Omental fat pad (tissue), 4 donors: ENCODE measurements around the gene SLC4A5. TPM values are rescaled to one million over a fixed set of nuclear protein-coding genes. Genes with fewer than 3 reads are reported as not detected.
A peak's percentile ranks its signal among the peaks of the same experiment; 100 is the strongest.
"Not testable (repeated sequence)": the region's sequence is repeated elsewhere in the genome, so short reads cannot be mapped to it uniquely, and the experiment has no call there.

Source experiments
- ATAC-seq: fragments of 150-250 bp; one replicate; pipeline ENCODE4 v1.9.1; 2016; ENCODE audit warnings: mild to moderate bottlenecking, moderate library complexity; ENCODE audit not compliant: low FRiP score
- DNase-seq: peaks from one replicate; pipeline ENCODE4 v3.0.0-alpha.2; 2019; ENCODE audit warnings: low spot score
- CTCF ChIP-seq, 3 donors: fragments of 450-650 bp; IDR thresholded peaks; one replicate each; pipeline ENCODE4 v1.5.1; 2016 to 2017; ENCODE audit warnings: antibody characterized with exemption in 3 of 3, mild to moderate bottlenecking in 3 of 3, moderate library complexity in 2 of 3
- total RNA-seq, 4 donors: library from RNA; depleted of rRNA; stranded (reverse); fragments of >200 nt; gene quantifications; one replicate each; pipeline ENCODE4 v1.1.0, GENCODE V29; 2016

SLC4A5 gene
- total RNA-seq, 4 donors from 2014 or later: 1.2 to 3.0 (median 1.6) TPM

- no peak for DNase-seq
- no peak for TF ChIP-seq CTCF (IDR thresholded peaks at IDR 0.05)
- no peak for ATAC-seq
Observed at GRCh38 chr2:74232426-74232825, 110.8 kb downstream of the SLC4A5 start.

DNA sequence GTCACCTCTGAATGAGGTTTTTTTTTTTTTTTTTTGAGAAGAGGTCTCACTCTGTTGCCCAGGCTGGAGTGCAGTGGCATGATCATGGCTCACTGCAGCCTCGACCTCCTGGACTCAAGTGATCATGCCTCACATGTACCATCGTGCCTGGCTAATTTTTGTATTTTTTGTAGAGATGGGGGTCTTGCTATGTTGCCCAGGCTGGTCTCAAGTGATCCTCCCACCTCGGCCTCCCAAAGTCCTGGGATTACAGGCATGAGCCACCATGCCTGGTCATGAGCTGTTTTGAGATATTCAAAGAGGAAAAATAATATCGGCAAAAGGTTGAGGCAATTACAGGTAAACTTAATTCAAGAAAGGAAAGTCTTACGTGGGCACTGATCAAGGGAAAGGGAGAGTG lies 113.4 kb downstream of the SLC4A5 start:
- DNase-seq, ATAC-seq: not testable (repeated sequence)

DNA sequence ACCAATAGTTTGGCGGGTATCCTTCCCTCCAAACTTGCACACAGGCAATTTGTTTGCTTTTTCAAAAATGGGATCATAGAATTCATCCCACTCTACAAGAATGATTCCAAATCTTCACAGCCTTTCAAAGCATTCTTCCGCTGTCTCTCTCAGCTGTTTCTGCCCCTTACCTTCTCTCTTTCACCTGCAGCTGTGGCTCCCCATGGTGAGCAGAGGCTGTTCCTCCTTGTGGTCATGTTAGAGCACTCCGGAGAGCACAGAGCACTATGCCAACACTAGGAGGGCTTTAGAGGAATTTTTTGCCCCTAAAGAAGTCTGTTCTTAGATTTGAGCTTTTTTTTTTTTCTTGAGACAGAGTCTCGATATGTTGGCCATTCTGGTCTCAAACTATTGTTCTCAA lies 114.4 kb downstream of the SLC4A5 start:
- no peak for ATAC-seq
- TF ChIP-seq CTCF (IDR thresholded peaks at IDR 0.05): no peak

DNA sequence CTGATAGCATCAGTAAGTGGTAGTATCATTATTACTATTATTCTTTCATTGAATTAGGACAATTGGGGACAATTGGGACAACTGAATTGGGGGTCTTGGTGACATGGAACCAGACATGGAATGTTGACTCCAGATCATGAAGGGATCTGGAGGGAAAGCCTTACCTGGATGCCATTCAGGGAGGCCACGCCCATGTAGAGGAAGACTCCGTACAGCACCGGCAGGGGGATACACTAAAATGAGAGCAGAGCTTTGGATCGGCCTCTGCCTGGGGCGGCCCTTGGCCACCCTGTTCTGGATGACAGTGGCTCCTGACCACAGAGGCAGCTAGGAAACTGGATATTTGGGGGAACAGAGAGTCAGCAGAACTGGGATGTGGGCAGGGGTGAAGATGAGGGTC lies 115.6 kb downstream of the SLC4A5 start:
- DNase-seq (no peak), ATAC-seq (no peak)
- no peak for TF ChIP-seq CTCF (IDR thresholded peaks at IDR 0.05)

More for the DNA sequence above, 114.4 kb downstream of the SLC4A5 start:
- no peak for DNase-seq

- no peak for DNase-seq
- peak; percentile 49 for ATAC-seq
- no peak for TF ChIP-seq CTCF (IDR thresholded peaks at IDR 0.05)
Observed at GRCh38 chr2:74226648-74227213, 116.5 kb downstream of the SLC4A5 start.

DNA sequence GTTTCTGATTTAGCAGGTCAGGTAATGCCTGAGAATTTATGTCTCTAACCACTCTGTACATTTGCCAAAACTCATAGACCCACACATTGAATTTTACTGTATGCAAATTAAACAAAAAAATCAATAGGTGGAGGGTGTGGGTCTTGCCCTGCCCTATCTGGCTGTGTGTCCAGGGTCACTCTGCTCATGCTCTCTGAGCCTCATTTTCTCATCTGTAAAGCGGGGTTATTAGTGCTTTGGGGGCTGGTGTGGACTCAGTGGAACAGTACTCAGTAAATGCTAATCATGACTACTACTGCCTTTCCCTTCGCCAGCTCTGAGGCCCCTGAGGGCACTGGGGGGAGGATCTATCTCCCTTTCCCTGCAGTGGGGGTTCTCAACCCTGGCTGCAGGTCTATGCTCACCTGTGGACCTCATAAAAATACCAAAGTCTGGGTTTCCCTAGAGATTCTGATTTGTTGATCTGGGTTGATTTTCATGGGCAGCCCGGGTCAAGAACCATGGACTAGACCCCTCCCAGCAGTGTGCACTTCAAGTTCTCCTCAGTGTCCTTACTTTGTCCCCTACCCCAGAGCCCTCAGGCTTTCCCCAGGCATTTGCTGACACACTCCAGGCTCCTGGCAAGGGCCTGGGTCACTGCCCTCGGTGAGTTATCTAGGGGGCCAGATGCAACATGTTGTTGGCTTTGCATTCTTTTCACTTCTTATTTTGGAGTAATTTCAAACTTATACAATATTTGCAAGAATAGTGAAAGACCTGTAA lies 117.3 kb downstream of the SLC4A5 start:
- no peak for ATAC-seq
- no peak for DNase-seq
- TF ChIP-seq CTCF (IDR thresholded peaks at IDR 0.05): no peak

DNA sequence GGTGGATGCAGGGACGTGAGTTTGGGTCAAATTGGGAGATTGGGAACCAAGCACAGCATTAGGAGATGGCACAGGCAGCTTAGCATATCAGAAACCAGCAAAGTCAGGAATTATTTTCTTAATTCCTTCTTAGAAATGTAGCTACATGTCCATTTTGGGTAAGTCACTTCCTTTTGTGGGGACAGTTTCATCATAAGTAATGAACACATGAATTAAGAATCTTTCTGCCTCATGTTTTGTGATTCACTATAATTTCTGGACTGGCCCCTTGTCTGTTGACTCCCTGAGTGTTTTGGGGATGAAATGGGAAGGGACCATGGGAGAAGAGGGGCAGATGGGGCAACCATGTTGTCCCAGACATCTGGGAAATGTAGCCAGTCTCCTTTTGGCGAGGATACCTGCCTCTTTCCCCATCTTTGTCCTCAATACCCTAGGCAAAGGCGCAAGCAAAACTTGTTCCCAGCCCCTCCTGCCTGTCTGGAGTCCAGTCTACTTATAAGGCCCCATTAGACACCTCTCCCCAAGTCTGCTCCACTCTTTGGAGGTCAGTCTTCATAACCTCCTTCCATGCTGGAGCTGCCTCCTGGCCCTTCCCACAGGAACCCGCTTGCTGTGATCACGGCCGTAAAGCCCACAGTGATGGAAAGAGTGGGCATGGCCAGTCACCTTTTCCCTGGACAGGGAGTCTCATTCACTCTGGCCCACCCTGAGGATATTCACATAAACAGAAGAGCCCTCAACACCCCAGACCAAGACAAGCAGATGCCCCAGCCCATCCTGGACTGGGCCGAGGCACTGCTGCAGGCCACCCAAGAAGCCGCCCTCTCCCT lies 119.1 kb downstream of the SLC4A5 start:
- DNase-seq: no peak
- ATAC-seq: no peak
- TF ChIP-seq CTCF (IDR thresholded peaks at IDR 0.05): no peak
